HepG2 (cell line): Measurements from ENCODE around the gene SACS. TPM values are rescaled to one million over a fixed set of nuclear protein-coding genes. Genes with fewer than 3 reads are reported as not detected.

Experiments used
- BHLHE40 ChIP-seq: IDR thresholded peaks from 2 replicates; pipeline ENCODE4 v1.6.1; 2011; ENCODE audit warnings: low read length, improper control_type of control experiment
- E2F5 ChIP-seq: sonication (generic); formaldehyde crosslinking; conservative IDR thresholded peaks from 2 replicates; pipeline ENCODE4 v1.4.0; 2020; ENCODE audit warnings: missing genetic modification reagents
- GABPB1 ChIP-seq: IDR thresholded peaks from 2 replicates; pipeline ENCODE4 v1.6.1; 2016; ENCODE audit warnings: mild to moderate bottlenecking, missing genetic modification reagents, moderate library complexity, missing compliant biosample characterization
- PTBP1 ChIP-seq: fragments of 200-400 bp; formaldehyde crosslinking; IDR thresholded peaks from 2 replicates; pipeline ENCODE4 v1.6.1; 2018; ENCODE audit warnings: low read length, low read depth; ENCODE audit not compliant: poor library complexity, severe bottlenecking
- RBM22 ChIP-seq: fragments of 200-400 bp; formaldehyde crosslinking; optimal IDR thresholded peaks from 2 replicates; pipeline ENCODE3; 2017; ENCODE audit warnings: mild to moderate bottlenecking, low read length, moderate library complexity
- REPIN1 ChIP-seq: sonication (generic); formaldehyde crosslinking; IDR thresholded peaks from 2 replicates; pipeline ENCODE4 v1.8.0; 2022; ENCODE audit warnings: missing genetic modification reagents, low read depth, mild to moderate bottlenecking, borderline replicate concordance
- SUZ12 ChIP-seq: fragments of 150-350 bp; IDR thresholded peaks from 2 replicates; pipeline ENCODE4 v1.6.1; 2014; ENCODE audit warnings: low read depth, low read length
- TARDBP ChIP-seq: sonication (generic); formaldehyde crosslinking; IDR thresholded peaks from 2 replicates; pipeline ENCODE4 v1.8.0; 2022; ENCODE audit warnings: mild to moderate bottlenecking, missing genetic modification reagents
- TMF1 ChIP-seq: sonication (generic); formaldehyde crosslinking; IDR thresholded peaks from 2 replicates; pipeline ENCODE4 v1.8.1; 2022; ENCODE audit warnings: low read depth, missing genetic modification reagents
- ZBTB33 ChIP-seq: sonication (generic); formaldehyde crosslinking; IDR thresholded peaks from 2 replicates; pipeline ENCODE4 v1.4.0; 2020; ENCODE audit warnings: missing genetic modification reagents
- ZNF280B ChIP-seq: sonication (generic); formaldehyde crosslinking; IDR thresholded peaks from 2 replicates; pipeline ENCODE4 v1.5.0; 2020; ENCODE audit warnings: missing genetic modification reagents, mild to moderate bottlenecking, borderline replicate concordance
- ZNF564 ChIP-seq: sonication (generic); formaldehyde crosslinking; IDR thresholded peaks from 2 replicates; pipeline ENCODE4 v1.8.1; 2023; ENCODE audit warnings: mild to moderate bottlenecking, missing genetic modification reagents
- ZNF891 ChIP-seq: sonication (generic); formaldehyde crosslinking; IDR thresholded peaks from 2 replicates; pipeline ENCODE4 v1.5.0; 2020; ENCODE audit warnings: mild to moderate bottlenecking, missing genetic modification reagents
- polyA plus RNA-seq, 8 experiments: library from polyadenylated mRNA; depleted of rRNA in 3 of 8; stranded (reverse) in 7 of 8; unstranded in 1 of 8; fragments of >200 nt; fragmentation: Illumina TruSeq in 4 of 8; extraction: Trizol in 4 of 8; gene quantifications; 2 replicates each; pipeline versions ENCODE4 v1.2.1 to v1.2.3, GENCODE V29; 2011 to 2016; ENCODE audit warnings: low read depth in 4 of 8, missing spikeins in 1 of 8, mixed read lengths in 1 of 8; ENCODE audit not compliant: insufficient read depth in 1 of 8
- total RNA-seq, 5 experiments: library from RNA; depleted of rRNA; stranded (reverse); fragments of >200 nt; fragmentation: Illumina TruSeq; extraction: Trizol; gene quantifications; 2 replicates each; pipeline ENCODE4 v1.2.3, GENCODE V29; 2016; ENCODE audit warnings: low read depth in 1 of 5
- TF ChIP-seq, protein P1 (sequence below), 2 experiments: sonication (generic) in 1 of 2; formaldehyde crosslinking in 1 of 2; IDR thresholded peaks; 2 replicates each; pipeline versions ENCODE4 v1.6.1 to v1.9.0; 2014 to 2022; ENCODE audit warnings: antibody characterized with exemption in 1 of 2, borderline replicate concordance in 1 of 2, inconsistent platforms in 1 of 2, low read depth in 1 of 2, missing genetic modification reagents in 1 of 2
- TF ChIP-seq, protein P2 (sequence below): sonication (generic); formaldehyde crosslinking; IDR thresholded peaks from 2 replicates; pipeline ENCODE4 v1.8.1; 2023; ENCODE audit warnings: mild to moderate bottlenecking, moderate library complexity, missing genetic modification reagents

SACS gene
- total and polyA plus RNA-seq, 2 of the 13 experiments (the other 11 are each of a cell fraction or from before 2014, with no cell fraction given), result 4.0 to 15.7 TPM

DNA sequence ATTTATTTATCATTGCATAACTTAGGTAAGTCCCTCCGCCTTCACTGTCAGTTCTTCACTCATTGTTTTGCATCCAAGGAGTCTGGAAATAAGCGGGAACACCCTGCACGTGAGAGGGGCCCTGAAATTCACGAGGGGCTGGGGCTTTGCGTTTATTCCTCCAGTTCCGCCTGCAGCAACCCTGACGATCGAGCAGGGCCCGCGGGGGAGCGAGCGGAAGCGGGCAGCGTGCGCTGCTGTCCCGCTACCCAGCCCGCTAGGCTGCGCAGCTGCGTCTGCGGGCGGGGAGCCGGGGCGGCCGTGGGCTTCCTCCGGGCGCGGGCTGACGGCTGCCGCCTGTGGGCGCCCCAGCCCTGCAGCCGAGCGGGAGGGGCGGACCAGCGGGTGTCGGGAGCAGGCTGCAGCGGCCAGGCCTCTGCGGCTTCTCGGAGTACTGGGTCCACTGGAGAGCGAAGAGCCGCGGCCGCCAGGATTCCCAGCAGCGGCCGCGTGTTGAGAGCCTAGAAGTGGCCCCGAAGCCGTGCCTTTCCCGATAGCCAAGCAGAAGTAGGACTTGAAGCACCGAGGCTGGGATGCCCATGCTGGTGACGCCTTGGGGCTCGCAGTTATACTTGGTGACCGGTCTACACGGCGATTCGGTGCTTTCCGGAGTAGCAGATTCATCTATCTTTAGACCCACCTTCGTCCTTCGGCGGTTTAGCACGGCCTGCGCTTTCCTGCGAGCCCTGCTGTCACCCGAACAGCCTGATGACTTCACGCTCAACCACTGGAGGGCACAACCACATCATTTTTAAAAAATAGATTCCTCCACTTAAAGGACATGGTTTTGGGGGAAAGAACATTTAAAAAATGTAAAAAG lies 32.9 kb upstream of the SACS start (continued):
- TF ChIP-seq E2F5 (CRISPR knock-in tag) (no peak), ZNF564 (CRISPR knock-in tag) (peak; percentile 71), RBM22 (no peak), ZNF280B (no peak; the same call in 1 of the 2 replicates), SUZ12 (no peak), PTBP1 (peak; percentile 44), TMF1 (0 out of 2 replicates have a peak, but pooled peaks have one; percentile 75), TARDBP (peak; percentile 21; the same call in 1 of the 2 replicates), ZNF891 (CRISPR knock-in tag) (0 out of 2 replicates have a peak, but pooled peaks have one; percentile 36), BHLHE40 (no peak), REPIN1 (CRISPR knock-in tag) (peak; percentile 52), ZBTB33 (CRISPR knock-in tag) (peak; percentile 42; the same call in 1 of the 2 replicates), GABPB1 (CRISPR knock-in tag) (peak; percentile 69; the same call in 1 of the 2 replicates)
- TF ChIP-seq, protein P1, sequence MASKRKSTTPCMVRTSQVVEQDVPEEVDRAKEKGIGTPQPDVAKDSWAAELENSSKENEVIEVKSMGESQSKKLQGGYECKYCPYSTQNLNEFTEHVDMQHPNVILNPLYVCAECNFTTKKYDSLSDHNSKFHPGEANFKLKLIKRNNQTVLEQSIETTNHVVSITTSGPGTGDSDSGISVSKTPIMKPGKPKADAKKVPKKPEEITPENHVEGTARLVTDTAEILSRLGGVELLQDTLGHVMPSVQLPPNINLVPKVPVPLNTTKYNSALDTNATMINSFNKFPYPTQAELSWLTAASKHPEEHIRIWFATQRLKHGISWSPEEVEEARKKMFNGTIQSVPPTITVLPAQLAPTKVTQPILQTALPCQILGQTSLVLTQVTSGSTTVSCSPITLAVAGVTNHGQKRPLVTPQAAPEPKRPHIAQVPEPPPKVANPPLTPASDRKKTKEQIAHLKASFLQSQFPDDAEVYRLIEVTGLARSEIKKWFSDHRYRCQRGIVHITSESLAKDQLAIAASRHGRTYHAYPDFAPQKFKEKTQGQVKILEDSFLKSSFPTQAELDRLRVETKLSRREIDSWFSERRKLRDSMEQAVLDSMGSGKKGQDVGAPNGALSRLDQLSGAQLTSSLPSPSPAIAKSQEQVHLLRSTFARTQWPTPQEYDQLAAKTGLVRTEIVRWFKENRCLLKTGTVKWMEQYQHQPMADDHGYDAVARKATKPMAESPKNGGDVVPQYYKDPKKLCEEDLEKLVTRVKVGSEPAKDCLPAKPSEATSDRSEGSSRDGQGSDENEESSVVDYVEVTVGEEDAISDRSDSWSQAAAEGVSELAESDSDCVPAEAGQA (IDR thresholded peaks at IDR 0.05; ENCODE audit: low read depth), result no peak
- TF ChIP-seq, protein P1 (CRISPR knock-in tag; IDR thresholded peaks at IDR 0.05; ENCODE audit: borderline replicate concordance), result no peak
- TF ChIP-seq, protein P2, sequence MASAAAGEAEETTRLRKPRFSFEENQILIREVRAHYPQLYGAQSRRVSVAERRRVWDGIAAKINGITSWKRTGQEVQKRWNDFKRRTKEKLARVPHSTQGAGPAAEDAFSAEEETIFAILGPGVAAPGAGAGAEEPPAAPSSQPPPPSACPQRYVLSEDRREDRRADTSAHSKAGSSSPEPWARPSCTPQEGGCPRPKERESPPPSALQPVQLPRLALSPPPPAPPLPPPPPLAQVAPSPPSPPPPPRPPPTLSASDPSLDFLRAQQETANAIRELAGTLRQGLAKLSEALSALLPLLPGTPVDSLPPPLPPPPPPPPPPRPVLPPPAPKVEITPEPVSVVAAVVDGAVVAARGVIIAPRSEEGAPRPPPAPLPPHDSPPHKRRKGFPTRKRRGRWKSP (CRISPR knock-in tag), result peak; percentile 57; the same call in 1 of the 2 replicates
